Measurements from ENCODE around the gene PLK2.

The PLK2 gene

DNA sequence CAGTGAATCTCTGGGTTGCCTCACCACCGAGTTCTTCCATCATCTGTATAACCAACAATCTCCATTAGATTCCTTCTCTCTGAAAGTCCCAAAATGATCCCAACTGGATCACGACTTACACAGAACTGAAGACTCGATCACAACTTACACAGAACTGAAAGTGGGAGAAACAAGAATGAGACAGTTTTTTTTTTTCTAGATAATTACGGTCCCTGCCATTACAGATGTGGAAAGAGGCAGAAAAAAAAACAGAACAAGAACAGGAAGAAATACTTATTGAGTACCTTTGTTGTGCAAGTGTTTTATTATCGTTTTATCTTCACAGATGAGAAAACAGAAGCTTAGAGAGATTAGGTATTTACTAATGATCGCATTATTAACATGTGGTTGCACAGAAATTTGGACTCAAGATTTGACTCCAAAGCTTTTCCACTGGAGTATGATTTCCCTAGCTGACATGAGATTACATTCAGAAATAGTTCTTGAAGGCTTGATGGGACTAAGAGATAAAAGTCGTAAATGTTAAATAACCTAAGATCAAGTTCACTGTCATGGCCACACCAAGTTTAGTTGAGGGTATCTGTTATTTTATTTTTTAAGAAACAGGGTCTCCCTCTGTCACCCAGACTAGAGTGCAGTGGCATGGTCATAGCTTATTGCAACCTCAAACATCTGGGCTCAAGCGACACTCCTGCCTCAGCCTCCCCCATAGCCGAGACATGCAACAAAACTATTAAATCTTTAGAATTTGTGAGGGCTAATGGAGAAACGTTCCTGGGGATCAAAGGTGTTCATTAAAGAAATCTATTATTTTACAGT lies 8.9 kb downstream of the PLK2 start:
- DNase-seq, result no peak

DNA sequence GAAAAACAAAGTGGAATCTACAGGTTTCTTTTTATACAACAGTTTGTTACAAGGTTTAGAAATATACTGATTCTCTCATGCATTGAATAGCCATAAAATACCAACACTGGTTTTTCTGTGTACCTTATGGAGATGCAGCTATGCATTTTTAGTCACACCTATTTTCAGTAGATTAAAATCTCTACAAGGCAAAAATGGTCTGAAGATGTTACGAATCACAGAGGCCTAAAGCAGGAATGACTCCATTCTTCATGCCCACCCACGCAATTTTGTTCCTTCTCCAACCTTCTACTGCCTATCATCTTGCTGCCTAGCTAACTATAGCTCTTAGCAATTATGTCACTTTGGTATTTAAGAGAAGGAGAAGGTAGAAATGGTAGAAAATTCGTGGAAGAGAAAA lies 9.9 kb downstream of the PLK2 start:
- DNase-seq, result no peak

DNA sequence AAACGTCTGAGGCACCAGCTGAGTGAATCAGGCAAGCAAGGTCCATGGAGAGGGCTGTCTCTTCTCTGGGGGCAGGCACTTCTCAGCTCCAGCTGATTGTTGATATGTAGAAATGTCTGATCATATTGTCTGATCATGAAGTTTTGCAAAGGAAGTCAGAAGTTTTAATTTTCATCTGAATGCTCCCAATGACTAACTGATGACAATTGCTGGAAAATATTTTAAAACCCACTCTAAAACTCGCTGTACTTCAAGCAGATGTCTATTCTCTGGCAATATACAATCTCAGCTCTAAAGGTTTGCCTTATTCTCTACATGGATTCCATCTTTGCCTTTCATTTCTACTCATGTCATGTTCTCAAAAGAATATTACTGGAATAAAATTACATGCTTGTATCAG lies 12.7 kb downstream of the PLK2 start:
- DNase-seq, result no peak

DNA sequence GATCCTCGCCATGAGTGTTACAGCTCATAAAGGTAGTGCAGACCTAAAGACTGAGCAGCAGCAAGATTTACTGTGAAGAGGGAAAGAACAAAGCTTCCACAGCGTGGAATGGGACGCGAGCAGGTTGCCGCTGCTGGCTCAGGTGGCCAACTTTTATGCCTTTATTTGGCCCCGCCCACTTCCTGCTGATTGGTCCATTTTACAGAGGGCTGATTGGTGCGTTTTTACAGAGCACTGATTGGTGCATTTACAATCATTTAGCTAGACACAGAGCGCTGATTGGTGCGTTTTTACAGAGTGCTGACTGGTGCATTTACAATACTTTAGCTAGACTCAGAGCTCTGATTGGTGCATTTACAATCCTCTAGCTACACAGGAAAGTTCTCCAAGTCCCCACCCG lies 13.9 kb downstream of the PLK2 start:
- DNase-seq, result no peak

DNA sequence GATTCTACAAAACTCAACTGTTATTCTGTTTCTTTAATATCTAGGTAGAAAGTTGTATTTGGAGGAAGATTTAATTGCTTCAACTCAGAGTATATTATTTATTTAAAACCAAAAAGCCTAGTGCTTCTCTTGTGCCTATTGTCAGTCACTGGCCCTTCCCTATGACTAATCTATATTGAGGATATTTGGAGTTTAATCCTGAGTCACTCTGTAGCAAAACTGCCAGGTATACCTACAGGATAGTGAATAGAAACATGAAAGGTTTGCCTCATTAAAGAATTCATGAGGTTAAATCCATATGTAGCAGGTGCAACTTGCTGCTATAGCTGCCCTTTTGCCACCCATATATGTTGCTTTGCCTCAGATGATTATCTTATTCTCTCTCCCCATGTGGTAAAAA lies 15.1 kb downstream of the PLK2 start:
- DNase-seq, result no peak

DNA sequence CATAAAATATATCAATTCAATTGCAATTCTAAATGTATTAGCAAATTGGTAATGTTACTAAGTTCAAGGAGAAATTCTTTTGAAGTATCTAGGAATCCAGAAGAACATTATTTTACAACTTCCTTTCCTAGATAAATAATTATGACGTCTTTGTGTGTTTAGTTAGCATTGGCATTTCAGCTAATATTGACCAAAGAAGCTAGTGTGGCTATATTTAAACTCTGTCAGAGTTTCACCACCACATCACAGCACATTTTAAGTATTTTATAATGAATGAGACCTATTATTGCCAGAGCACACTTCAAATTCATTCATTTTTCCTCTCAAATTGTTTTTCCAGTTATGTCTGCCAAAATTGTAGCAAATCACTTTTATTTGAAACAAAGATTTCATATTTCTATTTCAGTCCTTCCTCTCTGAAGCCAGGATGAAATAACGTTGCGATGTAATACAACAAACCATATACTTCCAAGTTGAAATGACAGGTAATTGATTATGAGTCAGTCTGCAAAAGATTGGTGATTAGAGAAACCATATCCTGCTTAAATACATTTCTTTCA lies 18.9 kb downstream of the PLK2 start:
- no peak for DNase-seq

DNA sequence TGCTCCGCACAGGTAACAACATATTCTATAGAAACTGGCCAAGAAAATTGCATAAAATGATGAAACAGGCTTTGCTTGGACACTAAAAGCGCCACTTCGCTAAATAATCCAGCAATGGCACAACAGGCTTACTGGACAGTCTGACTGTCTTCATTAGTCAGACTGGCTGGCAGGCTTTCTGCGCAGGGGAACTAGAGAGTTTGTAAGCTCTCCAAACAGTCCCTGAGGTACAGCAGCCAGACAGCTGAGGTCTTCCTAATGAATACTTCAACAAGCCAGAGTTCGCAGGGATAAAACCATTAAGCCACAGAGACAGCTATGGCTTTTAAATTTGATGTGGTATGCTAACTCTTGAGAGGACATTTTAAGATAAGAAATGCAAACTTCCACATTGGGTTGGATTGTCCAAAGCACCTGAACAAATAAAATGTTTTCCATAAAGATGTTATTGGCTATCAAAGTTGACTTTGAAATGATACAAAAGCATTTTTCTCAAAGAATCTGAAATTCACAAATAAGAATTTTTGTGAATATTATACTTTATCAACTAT lies 20.7 kb downstream of the PLK2 start:
- DNase-seq, result no peak

DNA sequence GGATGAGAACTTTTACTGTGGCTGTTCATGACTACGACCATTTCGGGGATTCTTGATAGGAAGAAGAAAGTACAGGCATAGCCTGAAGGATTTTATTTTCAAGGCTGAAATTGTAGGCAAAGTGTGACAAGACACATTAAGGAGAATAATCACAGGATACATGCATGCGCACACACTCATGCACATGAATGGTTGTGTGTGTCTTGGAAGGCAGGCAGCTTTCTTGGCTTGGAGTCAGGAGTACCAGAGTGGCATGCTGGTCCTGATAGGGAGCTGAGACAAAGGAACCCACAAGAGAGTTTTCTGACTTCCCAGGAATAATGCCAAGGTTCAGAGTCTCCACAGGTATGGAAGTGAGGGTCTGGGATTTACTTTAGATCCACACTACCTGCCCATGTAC lies 22.2 kb downstream of the PLK2 start:
- DNase-seq, result no peak

DNA sequence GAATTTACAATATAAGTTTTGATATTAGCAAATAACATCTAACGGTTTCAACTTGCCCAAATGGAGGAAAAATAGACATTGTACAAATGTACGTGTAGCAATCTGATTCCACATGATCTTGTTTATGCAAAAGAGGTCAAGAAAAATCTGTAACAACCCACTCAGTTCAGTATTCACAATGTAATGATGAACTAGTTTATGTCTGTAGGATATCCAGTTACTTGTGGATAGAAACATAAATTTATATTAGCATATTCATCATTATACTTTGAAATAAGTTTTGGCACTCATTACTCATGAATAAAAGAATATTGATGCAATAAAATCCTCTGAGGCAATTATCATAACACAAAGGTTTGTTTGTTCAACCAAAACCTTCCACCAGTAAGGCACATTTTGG lies 28.1 kb downstream of the PLK2 start:
- DNase-seq, result no peak

DNA sequence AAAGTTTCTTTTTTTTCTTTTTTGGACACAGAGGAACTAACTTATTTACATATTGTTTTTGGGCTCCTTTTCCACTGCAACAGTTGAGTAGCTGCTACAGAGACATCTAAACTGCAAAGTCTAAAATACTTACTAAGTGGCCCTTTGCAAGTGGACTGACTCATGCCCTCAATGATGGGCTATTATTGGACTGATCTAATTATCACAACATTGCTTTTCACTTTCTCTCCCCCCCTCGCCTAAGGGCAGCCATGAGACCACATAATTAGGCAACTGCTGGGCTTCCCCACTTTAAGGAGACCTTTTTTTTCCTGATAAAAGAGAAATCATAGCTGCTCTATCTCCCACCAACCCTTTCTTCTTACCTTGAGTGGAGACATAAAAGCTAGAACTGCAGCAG lies 47.0 kb downstream of the PLK2 start:
- DNase-seq, result no peak

DNA sequence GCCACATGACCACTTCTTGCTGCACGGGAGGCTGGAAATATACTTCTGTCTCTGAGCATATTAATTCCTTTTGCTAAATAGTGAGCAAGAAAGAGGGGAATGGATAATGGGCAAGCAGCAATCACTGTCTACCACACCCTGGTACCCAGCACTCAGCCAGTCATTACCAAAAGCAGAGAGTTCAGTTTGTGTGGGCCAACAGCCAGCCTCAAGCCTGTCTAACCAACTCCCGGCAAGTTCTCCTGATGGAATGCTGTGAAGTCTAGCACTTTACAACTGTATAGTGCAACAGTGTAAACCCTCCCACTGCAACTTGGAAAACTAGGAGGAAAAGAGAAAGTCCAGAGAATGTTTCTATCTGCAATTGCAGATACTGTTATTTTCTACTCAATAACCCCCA lies 47.8 kb downstream of the PLK2 start:
- DNase-seq, result no peak

DNA sequence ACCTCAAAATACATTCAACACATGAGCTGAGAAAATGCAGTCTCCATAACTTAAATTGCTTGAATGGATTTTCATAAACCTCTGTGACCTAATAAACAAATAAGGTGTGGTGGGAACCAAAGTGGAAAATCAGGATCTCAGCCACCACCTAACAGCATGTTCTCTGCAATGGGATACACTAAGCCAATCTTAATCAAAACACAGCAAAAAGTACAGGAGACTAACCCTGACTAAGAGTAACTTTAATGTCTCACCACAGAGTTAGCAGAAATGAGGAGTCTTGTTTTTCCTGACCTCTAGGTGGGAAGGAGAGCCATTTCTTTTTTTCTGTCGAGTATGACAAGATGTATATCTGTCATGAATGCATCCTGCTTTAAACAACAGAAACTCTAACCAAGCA lies 48.5 kb downstream of the PLK2 start:
- DNase-seq, result no peak

DNA sequence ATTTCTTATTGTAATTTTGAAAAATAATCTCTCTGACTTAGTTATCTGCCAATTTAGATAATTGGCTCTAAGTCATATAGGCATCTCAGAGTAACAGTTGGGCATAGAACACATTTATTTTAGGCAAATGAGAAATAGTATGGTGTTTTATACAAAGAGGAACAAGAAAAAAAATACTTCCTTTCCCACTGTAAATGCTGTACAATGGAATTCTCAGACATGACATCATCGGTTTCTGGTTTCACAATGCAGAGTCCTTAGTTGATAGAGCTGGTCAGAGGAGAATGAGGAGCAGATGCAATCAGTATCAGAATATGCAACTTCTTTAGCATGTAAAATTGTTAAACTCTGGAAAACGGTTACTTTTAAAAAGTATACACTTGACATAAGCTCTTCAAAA lies 49.4 kb downstream of the PLK2 start:
- no peak for DNase-seq

DNA sequence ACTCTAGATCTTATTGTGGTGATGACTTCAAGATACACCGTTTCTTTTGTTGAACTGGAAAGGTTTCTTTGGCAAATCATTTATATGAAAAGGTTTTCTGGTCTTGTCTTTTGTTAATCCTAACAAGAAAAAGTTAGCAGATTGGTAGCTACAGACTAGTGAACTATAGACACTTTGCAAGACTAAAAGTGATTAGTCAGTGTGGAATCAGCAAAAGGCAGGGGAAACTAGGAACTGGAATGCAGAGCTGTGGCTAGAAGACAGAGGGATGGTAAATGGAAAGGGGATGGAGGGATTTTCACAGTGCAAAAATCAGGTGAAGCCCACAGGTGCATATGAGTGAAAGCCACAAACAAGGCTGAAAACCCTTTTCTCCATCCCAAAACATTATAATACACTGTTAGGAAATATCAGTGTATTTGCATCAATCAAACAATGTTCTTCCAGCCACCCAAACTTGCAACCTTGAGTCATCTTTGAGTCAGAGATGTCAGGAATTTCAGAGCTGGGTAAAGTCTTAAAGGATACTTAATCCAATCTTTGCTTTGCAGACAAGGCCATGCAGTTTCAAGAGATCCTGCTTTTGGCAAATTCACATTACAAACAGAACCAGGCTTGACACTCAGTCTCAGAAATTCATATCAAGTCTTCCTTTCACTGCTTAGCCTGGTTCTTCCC lies 52.7 kb downstream of the PLK2 start:
- no peak for DNase-seq

DNA sequence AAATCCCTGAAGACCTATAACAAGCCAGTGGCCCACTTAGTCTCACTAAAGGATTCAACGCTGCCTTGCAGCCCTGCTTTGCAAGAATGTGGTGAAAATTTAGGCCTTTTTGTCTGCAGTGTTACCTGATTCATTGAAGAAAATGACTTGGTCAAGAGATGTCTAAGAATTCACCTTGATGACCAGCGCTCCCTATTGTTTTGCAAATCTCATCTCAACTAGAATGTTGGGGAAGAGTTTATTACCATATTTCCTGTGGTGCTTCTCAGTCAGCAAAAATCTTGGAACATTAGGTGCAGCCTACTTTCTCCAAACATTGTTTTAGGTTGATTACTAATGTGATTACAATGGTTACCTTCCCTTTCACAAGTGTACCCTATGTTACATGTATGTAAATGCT lies 53.5 kb downstream of the PLK2 start:
- DNase-seq, result no peak

DNA sequence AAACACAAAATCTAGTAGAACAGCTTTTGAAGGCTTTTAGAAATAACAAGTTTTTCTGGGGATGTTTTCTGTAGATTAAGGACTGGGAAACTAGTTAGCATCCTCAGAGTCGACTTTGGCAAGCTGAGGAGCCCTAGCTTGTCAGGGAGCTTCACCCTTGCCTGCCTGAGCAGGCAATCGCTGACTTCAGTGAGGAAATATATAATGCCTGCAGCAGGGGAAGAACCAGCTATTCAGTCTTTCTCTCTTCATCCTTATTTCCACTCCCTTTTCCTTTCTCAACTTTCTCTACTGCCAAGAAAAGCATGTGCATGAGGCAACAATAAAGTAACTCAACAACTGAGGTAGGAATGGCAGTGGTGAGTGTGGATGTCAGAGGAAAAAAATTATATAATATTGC lies 54.7 kb downstream of the PLK2 start:
- no peak for DNase-seq

DNA sequence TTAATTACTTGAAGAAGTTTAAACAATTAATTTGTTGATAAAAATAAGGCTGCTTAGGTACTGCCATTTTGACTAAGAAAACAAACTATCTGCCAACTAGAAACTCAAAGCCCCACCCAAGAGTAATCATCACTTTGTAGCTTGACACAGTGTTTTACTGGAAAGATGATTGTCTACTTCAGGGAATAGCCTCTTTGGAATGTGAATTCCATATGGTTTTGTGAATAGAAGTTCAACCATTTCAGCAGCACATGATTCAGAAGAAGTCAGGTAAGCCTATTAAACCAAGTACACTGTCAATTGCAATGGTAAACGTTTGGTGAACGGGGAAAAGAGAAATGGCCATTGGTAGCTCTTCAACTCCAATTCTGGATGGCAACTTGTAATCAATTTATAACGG lies 55.2 kb downstream of the PLK2 start:
- no peak for DNase-seq
